ENCODE results near the gene CCDC92B.

- TF ChIP-seq CTCF (IDR thresholded peaks at IDR 0.05) = no peak
- no peak for TF ChIP-seq ZFX (IDR thresholded peaks at IDR 0.05; ENCODE audit: borderline replicate concordance)
Measured at GRCh38 chr17:2798188-2798587, 48.7 kb upstream of the CCDC92B start.

Data from 22Rv1 (cell line).